GM19351 (cell line): ENCODE measurements around the gene ABLIM2.

Experiments
- ATAC-seq: cut with Tn5 transposase; IDR thresholded peaks from one replicate; pipeline ENCODE4 v1.9.1; 2021; ENCODE audit warnings: mild to moderate bottlenecking, moderate library complexity; ENCODE audit not compliant: unreplicated experiment

Gene ABLIM2

GRCh38 chr4:8125526-8126056 is 33.0 kb downstream of the ABLIM2 start:
- ATAC-seq = no peak

- ATAC-seq = no peak
These were observed 34.7 kb downstream of the ABLIM2 start for GRCh38 chr4:8123870-8124269.

GRCh38 chr4:8123389-8123788 is 35.2 kb downstream of the ABLIM2 start:
- no peak for ATAC-seq

GRCh38 chr4:8122746-8123145 is 35.9 kb downstream of the ABLIM2 start:
- ATAC-seq = no peak

- no peak for ATAC-seq
These were observed 37.2 kb downstream of the ABLIM2 start for GRCh38 chr4:8121292-8122015.

- ATAC-seq = no peak
These were observed 38.1 kb downstream of the ABLIM2 start for GRCh38 chr4:8120501-8120900.

- ATAC-seq = no peak
These were observed 38.7 kb downstream of the ABLIM2 start for GRCh38 chr4:8119877-8120276.

- no peak for ATAC-seq
These were observed 40.1 kb downstream of the ABLIM2 start for GRCh38 chr4:8118531-8118930.

GRCh38 chr4:8118035-8118434 is 40.6 kb downstream of the ABLIM2 start:
- ATAC-seq = no peak

- peak; percentile 86 for ATAC-seq
These were observed 41.3 kb downstream of the ABLIM2 start for GRCh38 chr4:8117278-8117682.

- no peak for ATAC-seq
These were observed 42.7 kb downstream of the ABLIM2 start for GRCh38 chr4:8115916-8116315.

- ATAC-seq = no peak
These were observed 43.5 kb downstream of the ABLIM2 start for GRCh38 chr4:8115203-8115520.

- no peak for ATAC-seq
These were observed 44.0 kb downstream of the ABLIM2 start for GRCh38 chr4:8114456-8115202.

- no peak for ATAC-seq
These were observed 44.8 kb downstream of the ABLIM2 start for GRCh38 chr4:8113611-8114377.

GRCh38 chr4:8112672-8113071 is 45.9 kb downstream of the ABLIM2 start:
- ATAC-seq = no peak

GRCh38 chr4:8112036-8112576 is 46.5 kb downstream of the ABLIM2 start:
- no peak for ATAC-seq

- ATAC-seq = no peak
These were observed 48.3 kb downstream of the ABLIM2 start for GRCh38 chr4:8110071-8110986.

- no peak for ATAC-seq
These were observed 49.1 kb downstream of the ABLIM2 start for GRCh38 chr4:8109406-8110065.

GRCh38 chr4:8108991-8109390 is 49.6 kb downstream of the ABLIM2 start:
- no peak for ATAC-seq

GRCh38 chr4:8108261-8108660 is 50.4 kb downstream of the ABLIM2 start:
- ATAC-seq = no peak
